Effector CD4-positive, alpha-beta T cell (primary cell): Measurements from ENCODE around the gene PRLH.

Source experiments
- DNase-seq: peaks from one replicate; pipeline ENCODE4 v3.0.0-alpha.2; 2020

The PRLH gene

GRCh38 chr2:237567276-237568029, 1.1 kb downstream of the PRLH start:
- no peak for DNase-seq

GRCh38 chr2:237568121-237568660, 1.8 kb downstream of the PRLH start:
- no peak for DNase-seq

- no peak for DNase-seq
Measured at GRCh38 chr2:237569041-237569440, 2.7 kb downstream of the PRLH start.

- DNase-seq: no peak
Measured at GRCh38 chr2:237569896-237570295, 3.5 kb downstream of the PRLH start.

- DNase-seq: no peak
Measured at GRCh38 chr2:237570776-237571335, 4.5 kb downstream of the PRLH start.

- no peak for DNase-seq
Measured at GRCh38 chr2:237571551-237571950, 5.2 kb downstream of the PRLH start.

GRCh38 chr2:237572021-237572741, 5.8 kb downstream of the PRLH start:
- DNase-seq: peak; percentile 83

- DNase-seq: no peak
Measured at GRCh38 chr2:237572742-237573101, 6.3 kb downstream of the PRLH start.

- no peak for DNase-seq
Measured at GRCh38 chr2:237573721-237574415, 7.5 kb downstream of the PRLH start.

GRCh38 chr2:237574467-237574866, 8.1 kb downstream of the PRLH start:
- no peak for DNase-seq

GRCh38 chr2:237574894-237575868, 8.8 kb downstream of the PRLH start:
- DNase-seq: no peak

GRCh38 chr2:237575869-237576862, 9.8 kb downstream of the PRLH start:
- DNase-seq: no peak

GRCh38 chr2:237576974-237577373, 10.6 kb downstream of the PRLH start:
- DNase-seq: no peak

- DNase-seq: no peak
Measured at GRCh38 chr2:237577458-237577857, 11.1 kb downstream of the PRLH start.

- DNase-seq: no peak
Measured at GRCh38 chr2:237577956-237578870, 11.8 kb downstream of the PRLH start.

GRCh38 chr2:237581326-237581725, 15.0 kb downstream of the PRLH start:
- no peak for DNase-seq

GRCh38 chr2:237581751-237582746, 15.7 kb downstream of the PRLH start:
- DNase-seq: no peak
